HG02610 (cell line): ENCODE results near the gene ABHD18.
"Not testable (repeated sequence)": the region's sequence is repeated elsewhere in the genome, so short reads cannot be mapped to it uniquely, and the experiment has no call there.

Experiments used
- ATAC-seq: cut with Tn5 transposase; IDR thresholded peaks from one replicate; pipeline ENCODE4 v1.9.1; 2021; ENCODE audit warnings: mild to moderate bottlenecking, moderate library complexity; ENCODE audit not compliant: unreplicated experiment

Gene ABHD18

DNA sequence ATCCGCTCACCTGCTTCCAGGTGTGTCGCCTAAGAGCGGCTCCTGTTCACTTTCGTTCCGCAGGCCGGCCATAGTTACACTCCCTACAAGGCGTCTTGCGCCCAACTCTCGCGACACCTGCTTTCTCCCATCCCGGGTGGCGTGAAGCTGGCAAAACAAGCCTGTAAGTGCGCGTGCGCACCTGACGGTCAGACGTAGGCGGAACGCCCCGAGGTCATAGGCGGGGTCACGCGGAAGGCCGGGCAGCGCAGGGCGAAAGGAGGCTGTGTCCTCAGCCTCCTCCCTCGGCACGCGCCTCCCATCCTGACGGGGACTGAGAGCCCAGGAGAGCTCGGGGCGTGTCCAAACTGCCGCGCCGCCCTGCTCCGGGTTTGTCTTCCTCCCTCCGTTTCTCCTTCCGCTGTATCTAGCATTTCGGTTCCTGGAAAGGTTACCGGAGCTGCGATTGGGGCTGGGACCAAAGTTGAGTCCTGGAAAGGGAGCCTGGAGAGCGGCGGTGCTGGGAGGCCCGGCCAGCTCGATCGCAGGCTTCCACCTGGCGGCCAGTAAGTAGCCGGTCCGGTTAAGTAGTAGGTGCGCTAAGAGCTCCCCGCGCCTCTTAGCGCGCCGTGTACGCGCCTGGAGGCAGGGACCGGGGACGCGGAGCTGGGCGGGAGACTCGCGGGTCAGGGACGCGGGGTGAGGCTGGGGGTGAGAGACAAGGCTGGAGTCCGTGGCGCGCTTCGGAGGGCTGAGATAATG lies at the start of gene ABHD18, which contains the start of gene MFSD8:
TSS of gene ABHD18 (plus strand) at position 345 of the 741 bp plus-strand sequence. CDS start 17,550 bp downstream, outside the sequence.
TSS of gene MFSD8 (minus strand) at position 112 of the 741 bp plus-strand sequence. CDS start at position 72, 40 bp downstream.
- peak; percentile 98 for ATAC-seq

DNA sequence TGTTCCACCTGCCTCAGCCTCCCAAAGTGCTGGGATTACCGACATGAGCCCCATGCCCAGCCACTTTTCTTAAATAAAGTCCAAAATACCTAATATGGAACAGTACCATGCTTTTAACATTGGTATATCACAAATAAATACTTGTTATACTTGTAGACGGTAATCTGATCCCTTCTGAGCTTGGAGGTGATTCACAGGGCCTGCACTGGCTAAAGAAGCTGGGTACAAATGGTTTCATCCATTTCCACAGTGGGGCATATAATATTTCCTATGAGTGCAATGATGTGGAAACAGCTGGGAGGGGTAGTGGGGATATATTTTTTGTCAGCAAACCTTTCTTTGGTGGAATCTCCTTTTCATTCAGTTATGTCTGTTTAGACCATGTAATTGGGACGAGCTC lies 48.7 kb upstream of the ABHD18 start:
- no peak for ATAC-seq

DNA sequence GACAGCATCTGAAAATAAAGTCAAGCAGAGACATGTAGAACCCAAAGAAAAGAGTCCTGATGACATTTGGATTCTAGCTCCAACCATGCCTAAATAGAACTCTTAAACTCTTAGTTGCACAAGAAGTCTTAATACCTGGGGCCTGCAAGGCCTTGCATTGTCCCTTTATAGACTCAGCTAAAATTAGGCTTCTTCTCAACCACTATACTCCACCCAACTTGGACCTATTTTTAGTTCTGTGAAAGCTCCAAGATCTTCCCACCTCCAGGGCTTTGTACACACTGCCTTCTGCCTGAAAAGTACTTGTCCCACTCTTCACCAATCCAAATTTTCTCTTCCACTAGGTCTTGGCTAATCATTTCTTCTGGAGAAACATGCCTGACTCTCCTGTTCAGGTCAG lies 48.1 kb upstream of the ABHD18 start:
- ATAC-seq, result no peak

DNA sequence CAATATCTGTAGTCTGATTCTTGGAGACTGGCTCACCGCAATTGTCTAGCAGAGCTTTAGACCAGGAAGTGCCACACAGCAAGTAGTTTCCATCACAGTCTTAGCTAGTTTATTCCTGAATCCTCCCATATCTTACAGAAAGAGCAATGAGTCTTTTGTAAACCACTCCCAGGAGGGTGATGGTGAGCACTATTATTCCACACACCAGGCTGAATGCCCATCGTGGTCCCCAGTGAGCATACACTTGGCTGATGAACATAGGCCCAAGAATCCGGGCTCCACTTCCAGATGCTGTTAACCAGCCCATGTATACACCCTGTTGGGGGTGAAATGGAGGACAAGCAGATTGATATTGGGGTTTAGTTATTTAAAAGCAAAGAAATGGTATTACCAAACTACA lies 44.7 kb upstream of the ABHD18 start:
- ATAC-seq, result no peak

DNA sequence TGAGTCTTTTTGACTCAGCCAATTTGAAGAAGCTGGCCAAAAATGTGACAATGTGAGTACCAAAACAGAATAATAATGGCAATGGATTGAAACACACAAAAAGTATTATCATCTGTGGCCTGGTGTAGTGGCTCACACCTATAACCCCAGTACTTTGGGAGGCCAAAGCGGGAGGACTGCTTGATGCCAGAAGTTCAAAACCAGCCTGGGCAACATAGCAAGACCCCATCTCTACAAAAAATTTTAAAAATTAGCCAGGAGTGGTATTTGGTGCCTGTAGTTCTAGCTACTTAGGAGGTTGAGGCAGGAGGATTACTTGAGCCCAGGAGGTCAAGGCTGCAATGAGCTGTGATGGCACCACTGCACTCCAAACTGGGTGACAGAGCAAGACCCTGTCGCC lies 43.0 kb upstream of the ABHD18 start:
- no peak for ATAC-seq

DNA sequence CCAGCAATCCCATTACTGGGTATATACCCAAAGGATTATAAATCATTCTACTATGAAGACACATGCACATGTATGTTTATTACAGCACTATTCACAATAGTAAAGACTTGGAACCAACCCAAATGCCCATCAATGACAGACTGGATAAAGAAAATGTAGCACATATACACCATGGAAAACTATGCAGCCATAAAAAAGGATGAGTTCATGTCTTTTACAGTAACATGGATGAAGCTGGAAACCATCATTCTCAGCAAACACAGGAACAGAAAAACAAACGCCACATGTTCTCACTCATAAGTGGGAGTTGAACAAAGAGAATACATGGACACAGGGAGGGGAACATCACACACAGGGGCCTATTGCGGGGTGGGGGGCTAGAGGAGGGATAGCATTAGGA lies 39.5 kb upstream of the ABHD18 start:
- ATAC-seq, result not testable (repeated sequence)

DNA sequence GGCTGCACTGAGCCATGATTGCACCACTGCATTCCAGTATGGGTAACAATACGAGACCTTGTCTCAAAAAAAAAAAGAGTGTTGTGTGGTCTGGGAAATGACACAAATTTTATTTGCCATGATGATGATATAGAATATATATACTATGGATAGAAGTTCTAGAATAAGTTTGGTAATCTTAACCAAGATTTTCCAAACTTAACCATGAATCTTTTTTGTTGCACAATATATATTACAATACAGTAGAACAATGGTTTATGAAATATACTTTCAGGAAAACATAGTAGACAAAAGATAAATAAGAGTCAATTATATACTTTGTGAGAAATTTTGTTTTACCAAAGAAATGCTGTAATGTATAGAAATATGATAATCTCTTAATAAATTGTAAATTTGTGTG lies 35.0 kb upstream of the ABHD18 start:
- no peak for ATAC-seq

DNA sequence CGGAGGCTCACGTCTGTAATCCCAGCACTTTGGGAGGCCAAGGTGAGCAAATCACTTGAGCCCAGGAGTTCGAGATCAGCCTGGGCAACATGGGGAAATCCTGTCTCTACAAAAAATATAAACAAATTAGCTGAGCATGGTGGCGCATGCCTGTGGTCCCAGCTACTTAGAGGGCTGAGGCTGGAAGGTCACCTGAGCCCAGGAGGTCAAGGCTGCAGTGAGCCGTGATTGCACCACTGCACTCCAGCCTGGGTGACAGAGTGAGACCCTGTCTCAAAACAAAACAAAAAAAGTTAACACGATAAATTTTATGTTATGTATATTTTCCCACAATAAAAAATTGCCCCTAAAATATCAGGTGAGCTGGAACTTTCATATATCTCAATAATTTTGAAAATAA lies 33.4 kb upstream of the ABHD18 start:
- not testable (repeated sequence) for ATAC-seq

DNA sequence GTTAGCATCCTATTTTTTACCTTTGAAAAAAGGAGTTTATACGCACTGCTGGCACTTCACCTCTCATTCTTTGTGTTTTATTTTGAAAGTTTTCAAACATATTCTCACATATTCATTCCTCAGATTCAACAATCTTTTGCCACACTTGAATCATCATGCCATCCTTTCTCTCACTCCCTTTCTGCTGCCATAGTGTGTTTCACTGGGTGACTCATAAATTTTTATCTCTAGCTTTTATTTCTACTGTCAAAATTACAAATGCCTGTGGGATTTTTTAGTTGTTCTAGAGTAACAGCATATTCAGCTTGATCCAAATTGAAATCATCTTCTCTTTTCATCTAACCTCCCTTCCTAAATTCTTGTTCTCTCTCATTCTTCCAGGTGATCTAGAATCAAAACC lies 28.2 kb upstream of the ABHD18 start:
- ATAC-seq, result no peak

DNA sequence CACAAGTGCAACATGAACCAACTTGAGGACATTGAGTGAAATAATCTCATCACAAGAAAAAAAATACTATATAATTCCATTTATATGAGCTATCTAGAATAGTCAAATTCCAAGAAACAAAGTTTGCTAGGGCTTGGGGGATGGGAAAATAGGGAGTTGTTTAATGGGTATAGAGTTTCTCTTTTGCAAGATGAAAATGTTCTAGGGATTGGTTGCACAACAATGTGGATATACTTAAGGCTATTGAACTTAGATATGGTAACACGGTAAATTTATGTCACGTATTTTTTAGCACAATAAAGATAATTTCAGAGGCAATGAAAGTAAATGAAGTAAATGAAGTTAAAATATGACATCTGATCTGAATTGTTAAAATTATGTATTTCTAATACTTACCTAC lies 8.1 kb upstream of the ABHD18 start:
- ATAC-seq, result no peak

DNA sequence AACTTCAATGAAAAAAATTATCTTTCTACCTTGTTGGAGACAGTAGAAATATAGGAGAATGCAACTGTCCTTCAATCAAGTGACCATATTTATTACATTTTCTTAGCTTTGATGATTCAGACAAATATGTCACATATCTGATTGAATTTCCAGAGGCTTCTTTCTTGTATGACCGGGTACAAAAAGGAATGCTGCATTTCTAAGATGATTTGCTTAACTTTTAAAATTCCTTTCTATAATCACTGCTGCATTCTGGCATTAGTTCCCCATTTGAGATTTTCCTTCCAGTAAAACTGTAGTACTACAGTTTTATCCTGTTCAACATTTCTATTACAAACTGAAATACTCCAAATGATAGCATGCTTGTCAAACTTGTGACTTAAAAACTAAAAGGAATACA lies 5.4 kb upstream of the ABHD18 start:
- no peak for ATAC-seq

DNA sequence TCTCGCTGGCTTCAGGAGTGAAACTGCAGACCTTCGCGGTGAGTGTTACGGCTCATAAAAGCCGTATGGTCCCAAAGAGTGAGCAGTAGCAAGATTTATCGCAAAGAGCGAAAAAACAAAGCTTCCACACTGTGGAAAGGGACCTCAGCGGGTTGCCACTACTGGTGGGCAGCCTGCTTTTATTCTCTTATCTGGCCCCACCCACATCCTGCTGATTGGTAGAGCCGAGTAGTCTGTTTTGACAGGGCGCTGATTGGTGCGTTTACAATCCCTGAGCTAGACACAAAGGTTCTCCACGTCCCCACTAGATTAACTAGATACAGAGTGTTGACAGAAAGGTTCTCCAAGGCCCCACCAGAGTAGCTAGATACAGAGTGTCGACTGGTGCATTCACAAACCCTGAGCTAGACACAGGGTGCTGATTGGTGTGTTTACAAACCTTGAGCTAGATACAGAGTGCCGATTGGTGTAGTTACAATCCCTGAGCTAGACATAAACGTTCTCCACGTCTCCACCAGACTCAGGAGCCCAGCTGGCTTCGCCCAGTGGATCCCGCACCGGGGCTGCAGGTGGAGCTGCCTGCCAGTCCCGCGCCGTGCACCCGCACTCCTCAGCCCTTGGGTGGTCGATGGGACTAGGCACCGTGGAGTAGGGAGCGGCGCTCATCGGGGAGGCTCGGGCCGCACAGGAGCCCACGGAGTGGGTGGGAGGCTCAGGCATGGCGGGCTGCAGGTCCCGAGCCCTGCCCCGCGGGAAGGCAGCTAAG lies 1.4 kb upstream of the ABHD18 start:
- not testable (repeated sequence) for ATAC-seq

DNA sequence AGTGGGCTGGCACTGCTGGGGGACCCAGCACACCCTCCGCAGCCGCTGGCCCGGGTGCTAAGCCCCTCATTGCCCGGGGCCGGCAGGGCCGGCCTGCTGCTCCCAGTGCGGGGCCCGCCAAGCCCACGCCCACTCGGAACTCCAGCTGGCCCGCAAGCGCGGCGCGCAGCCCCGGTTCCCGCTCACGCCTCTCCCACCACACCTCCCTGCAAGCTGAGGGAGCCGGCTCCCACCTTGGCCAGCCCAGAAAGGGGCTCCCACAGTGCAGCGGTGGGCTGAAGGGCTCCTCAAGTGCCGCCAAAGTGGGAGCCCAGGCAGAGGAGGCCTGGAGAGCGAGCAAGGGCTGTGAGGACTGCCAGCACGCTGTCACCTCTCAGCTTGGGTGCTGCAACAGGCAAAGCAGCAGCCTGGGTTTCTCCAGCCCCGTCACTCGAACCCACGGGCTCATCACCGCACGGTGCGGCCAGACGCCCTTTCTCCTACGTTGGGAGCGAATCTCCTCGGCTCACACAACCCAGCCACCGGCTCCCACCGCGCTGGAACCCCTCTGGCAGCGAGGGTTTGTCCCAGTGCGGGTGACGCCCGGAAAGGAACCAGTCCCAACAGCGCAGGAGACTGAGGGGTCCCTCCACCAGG lies 662 bp upstream of the ABHD18 start:
- ATAC-seq, result peak; percentile 19

DNA sequence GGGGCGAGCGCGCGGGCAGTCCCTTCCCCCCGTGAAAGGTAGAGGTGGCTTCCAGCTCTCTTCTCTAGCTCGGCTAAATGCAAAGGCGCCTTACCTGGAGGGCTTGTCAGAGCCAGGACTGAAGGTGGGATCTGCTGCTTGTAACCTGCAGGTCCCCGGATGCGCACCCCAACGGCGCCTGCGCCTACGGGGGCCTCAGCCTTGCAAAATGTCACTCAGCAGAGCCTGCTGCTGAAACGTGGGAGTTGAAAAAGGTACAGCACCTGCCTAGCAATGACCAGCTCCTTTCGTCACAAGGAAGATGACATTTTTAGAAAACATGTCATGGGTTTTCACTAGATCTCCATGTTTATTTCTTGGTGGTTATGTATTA lies 583 bp downstream of the ABHD18 start:
- peak; percentile 27 for ATAC-seq

DNA sequence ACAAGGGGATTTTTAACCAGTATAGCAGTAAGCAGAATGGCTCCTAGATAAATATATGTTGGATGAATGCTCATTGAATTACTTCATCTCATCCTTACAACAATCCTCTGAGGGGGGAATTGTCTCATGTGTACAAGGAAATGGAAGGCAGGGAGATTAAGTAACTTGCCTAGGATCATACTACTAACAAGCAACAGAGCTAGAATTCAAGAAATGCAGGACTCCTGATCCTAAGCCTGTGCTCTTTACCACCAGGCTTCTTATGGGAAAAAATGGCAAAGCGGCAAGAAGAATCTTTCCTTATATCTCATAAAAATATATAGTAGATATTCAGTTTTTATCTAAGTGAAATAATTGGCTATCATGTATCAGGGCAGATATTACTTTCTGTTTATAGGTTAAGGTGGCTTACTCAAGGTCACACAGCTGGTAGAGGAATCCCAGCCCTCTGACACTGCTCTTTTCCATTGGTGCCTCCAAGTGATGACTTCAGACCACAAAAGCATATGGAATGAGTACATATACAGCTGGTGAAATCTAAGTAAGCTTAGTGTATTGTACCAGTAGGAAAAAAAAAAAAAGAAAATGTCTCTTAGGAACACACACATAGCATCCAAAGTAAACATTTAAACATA lies 2.1 kb downstream of the ABHD18 start:
- no peak for ATAC-seq

DNA sequence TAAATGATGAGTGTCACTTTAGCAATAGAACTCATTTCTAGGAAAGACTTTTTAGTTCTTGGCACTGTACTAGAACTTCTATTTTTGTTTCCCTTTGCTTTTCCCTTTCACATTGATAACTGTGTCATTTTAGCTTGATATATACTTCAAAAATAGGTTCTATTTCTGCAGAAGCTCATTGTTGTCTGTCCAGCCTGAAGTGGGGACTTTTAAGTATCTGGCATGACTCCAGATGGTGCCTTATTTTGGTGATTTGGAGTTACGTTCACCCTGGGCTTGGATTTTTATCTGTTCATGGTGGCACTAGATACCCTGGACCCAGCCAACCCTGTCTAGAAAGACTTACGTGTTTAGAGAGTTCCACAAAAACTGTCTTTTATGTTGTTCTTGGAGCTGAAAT lies 3.4 kb downstream of the ABHD18 start:
- ATAC-seq, result no peak

DNA sequence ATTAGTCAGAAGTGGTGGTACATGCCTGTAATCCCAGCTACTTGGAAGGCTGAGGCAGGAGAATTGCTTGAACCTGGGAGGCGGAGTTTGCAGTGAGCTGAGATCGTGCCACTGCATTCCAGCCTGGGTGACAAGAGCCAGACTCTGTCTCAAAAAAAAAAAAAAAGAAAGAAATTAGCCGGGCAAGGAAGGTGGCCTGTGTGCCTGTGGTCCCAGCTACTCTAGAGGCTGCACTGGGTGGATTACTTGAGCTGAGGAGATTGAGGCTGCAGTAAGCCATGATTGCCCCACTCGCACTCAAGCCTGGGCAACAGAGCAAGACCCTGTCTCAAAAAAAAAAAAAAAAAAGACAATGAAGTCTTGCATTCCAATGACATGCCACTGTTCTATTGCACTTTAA lies 5.7 kb downstream of the ABHD18 start:
- not testable (repeated sequence) for ATAC-seq

DNA sequence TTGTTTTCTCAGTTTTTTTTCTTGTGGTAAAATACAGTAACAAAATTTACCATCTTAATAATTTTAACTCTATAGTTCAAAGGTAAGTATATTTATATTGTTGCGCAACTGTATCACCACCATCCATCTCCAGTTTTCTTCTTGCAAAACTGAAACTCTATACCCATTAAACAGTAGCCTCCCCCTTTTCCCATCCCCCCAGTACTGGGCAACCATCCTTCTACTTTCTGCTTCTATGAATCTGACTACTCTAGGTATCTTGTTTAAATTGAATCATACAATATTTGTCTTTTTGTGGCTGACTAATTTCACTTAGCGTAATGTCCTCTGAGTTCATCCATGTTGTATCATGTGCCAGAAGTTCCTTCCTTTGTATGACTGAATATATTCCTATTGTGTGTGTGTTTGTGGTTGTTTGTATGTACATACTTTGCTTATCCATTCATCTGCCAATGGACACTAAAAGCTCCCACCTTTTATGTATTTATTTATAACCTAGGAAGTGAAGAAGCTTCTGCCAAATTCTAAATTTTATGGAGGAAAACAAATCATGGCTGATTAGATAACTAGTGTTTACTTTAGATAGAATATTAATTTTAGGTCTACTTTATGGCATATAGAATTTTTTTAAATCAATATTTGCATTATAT lies 10.0 kb downstream of the ABHD18 start:
- ATAC-seq, result no peak

DNA sequence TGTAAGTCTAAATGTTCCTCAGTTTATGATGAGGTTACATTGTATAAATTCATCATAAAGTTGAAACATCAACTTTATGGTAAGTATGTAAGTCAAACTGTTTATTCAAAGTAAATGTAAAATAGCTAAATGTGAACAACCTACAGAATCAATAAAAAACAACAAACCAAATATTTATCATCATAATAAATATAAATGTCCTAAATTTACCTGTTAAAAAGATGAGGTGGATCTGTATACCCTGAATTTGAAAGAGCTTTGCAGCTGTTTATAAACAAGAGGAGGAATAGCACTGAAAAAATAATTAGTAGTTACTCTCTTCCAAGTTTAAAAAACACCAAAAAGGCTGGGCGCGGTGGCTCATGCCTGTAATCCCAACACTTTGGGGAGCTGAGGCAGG lies 13.7 kb downstream of the ABHD18 start:
- ATAC-seq, result no peak

DNA sequence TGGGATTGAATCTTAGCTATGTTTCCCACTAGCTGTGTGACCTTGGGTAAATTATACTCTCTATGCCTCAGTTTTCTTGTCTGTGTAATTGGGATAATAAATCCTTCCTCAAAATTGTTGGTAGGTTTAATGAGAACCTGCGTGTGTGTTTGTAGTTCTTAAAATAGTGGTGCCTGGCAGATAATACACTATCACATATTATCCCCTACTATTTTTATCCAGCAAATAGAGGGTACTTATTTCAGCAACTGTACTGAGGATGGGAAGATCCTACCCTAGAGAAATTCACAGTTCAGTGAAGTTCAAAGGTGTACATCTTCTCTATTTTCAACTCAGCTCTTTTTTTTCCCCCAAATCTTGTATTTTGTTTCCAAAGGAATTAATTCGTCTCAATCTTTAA lies 17.2 kb downstream of the ABHD18 start:
- no peak for ATAC-seq

DNA sequence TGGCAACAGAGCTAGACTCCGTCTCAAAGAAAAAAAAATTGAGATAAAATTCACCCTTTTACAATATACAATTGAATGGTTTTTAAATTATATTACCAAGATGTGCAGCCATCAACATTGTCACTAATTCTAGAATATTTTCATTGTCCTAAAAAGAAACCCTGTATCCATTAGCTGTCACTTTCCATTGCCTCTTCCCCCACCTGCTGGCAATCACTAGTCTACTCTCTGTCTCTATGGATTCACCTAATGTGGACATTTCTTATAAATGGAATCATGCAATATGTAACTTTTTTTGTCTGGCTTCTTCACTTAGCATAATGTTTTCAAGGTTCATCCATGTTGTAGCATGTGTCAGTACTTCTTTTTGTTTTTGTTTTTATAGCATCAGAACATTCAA lies 20.8 kb downstream of the ABHD18 start:
- ATAC-seq, result no peak
